WTC11 (cell line): ENCODE data around the gene SLC36A4.
"Not testable (repeated sequence)": the region's sequence is repeated elsewhere in the genome, so short reads cannot be mapped to it uniquely, and the experiment has no call there.

Experiments
- ATF1 ChIP-seq: sonication (generic); formaldehyde crosslinking; IDR thresholded peaks from 2 replicates; pipeline ENCODE4 v1.8.1; 2023; ENCODE audit warnings: mild to moderate bottlenecking, moderate library complexity, missing genetic modification reagents
- CREB1 ChIP-seq: sonication (generic); formaldehyde crosslinking; IDR thresholded peaks from 2 replicates; pipeline ENCODE4 v1.8.0; 2023; ENCODE audit warnings: mild to moderate bottlenecking, missing genetic modification reagents
- ZNF232 ChIP-seq: sonication (generic); formaldehyde crosslinking; IDR thresholded peaks from 2 replicates; pipeline ENCODE4 v1.8.0; 2022; ENCODE audit warnings: mild to moderate bottlenecking, missing genetic modification reagents
- TF ChIP-seq, protein P1 (sequence below): fragments of 200-600 bp; IDR thresholded peaks from 2 replicates; pipeline ENCODE4 v1.8.0; 2022; ENCODE audit warnings: antibody characterized with exemption
- TF ChIP-seq, protein P2 (sequence below): sonication (generic); formaldehyde crosslinking; IDR thresholded peaks from 2 replicates; pipeline ENCODE4 v1.8.0; 2022; ENCODE audit warnings: missing genetic modification reagents
- TF ChIP-seq, protein P3 (sequence below): sonication (generic); formaldehyde crosslinking; conservative IDR thresholded peaks from 2 replicates; pipeline ENCODE4 v1.8.1; 2022; ENCODE audit warnings: mild to moderate bottlenecking, missing genetic modification reagents
- TF ChIP-seq, protein P4 (sequence below): sonication (generic); formaldehyde crosslinking; IDR thresholded peaks from 2 replicates; pipeline ENCODE4 v1.8.0; 2022; ENCODE audit warnings: mild to moderate bottlenecking, missing genetic modification reagents

DNA sequence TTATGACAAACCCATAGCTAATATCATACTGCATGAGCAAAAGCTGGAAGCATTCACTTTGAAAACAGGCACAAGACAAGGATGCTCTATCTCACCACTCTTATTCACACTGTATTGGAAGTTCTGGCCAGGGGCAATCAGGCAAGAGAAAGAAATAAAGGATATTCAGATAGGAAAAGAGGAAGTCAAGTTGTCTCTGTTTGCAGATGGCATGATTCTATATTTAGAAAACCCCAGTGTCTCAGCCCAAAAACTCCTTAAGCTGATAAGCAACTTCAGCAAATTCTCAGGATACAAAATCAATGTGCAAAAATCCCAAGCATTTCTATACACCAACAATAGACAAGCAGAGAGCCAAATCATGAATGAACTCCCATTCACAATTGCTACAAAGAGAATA is 86.6 kb downstream of the SLC36A4 start:
- TF ChIP-seq, protein P1, sequence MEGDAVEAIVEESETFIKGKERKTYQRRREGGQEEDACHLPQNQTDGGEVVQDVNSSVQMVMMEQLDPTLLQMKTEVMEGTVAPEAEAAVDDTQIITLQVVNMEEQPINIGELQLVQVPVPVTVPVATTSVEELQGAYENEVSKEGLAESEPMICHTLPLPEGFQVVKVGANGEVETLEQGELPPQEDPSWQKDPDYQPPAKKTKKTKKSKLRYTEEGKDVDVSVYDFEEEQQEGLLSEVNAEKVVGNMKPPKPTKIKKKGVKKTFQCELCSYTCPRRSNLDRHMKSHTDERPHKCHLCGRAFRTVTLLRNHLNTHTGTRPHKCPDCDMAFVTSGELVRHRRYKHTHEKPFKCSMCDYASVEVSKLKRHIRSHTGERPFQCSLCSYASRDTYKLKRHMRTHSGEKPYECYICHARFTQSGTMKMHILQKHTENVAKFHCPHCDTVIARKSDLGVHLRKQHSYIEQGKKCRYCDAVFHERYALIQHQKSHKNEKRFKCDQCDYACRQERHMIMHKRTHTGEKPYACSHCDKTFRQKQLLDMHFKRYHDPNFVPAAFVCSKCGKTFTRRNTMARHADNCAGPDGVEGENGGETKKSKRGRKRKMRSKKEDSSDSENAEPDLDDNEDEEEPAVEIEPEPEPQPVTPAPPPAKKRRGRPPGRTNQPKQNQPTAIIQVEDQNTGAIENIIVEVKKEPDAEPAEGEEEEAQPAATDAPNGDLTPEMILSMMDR: not testable (repeated sequence)
- TF ChIP-seq, protein P2, sequence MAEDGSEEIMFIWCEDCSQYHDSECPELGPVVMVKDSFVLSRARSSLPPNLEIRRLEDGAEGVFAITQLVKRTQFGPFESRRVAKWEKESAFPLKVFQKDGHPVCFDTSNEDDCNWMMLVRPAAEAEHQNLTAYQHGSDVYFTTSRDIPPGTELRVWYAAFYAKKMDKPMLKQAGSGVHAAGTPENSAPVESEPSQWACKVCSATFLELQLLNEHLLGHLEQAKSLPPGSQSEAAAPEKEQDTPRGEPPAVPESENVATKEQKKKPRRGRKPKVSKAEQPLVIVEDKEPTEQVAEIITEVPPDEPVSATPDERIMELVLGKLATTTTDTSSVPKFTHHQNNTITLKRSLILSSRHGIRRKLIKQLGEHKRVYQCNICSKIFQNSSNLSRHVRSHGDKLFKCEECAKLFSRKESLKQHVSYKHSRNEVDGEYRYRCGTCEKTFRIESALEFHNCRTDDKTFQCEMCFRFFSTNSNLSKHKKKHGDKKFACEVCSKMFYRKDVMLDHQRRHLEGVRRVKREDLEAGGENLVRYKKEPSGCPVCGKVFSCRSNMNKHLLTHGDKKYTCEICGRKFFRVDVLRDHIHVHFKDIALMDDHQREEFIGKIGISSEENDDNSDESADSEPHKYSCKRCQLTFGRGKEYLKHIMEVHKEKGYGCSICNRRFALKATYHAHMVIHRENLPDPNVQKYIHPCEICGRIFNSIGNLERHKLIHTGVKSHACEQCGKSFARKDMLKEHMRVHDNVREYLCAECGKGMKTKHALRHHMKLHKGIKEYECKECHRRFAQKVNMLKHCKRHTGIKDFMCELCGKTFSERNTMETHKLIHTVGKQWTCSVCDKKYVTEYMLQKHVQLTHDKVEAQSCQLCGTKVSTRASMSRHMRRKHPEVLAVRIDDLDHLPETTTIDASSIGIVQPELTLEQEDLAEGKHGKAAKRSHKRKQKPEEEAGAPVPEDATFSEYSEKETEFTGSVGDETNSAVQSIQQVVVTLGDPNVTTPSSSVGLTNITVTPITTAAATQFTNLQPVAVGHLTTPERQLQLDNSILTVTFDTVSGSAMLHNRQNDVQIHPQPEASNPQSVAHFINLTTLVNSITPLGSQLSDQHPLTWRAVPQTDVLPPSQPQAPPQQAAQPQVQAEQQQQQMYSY (CRISPR knock-in tag): not testable (repeated sequence)
- not testable (repeated sequence) for TF ChIP-seq CREB1, ATF1, ZNF232 (CRISPR knock-in tag)
- TF ChIP-seq, protein P3, sequence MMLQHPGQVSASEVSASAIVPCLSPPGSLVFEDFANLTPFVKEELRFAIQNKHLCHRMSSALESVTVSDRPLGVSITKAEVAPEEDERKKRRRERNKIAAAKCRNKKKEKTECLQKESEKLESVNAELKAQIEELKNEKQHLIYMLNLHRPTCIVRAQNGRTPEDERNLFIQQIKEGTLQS (CRISPR knock-in tag): not testable (repeated sequence)
- TF ChIP-seq, protein P4, sequence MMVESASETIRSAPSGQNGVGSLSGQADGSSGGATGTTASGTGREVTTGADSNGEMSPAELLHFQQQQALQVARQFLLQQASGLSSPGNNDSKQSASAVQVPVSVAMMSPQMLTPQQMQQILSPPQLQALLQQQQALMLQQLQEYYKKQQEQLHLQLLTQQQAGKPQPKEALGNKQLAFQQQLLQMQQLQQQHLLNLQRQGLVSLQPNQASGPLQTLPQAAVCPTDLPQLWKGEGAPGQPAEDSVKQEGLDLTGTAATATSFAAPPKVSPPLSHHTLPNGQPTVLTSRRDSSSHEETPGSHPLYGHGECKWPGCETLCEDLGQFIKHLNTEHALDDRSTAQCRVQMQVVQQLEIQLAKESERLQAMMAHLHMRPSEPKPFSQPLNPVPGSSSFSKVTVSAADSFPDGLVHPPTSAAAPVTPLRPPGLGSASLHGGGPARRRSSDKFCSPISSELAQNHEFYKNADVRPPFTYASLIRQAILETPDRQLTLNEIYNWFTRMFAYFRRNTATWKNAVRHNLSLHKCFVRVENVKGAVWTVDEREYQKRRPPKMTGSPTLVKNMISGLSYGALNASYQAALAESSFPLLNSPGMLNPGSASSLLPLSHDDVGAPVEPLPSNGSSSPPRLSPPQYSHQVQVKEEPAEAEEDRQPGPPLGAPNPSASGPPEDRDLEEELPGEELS (CRISPR knock-in tag): not testable (repeated sequence)
